Panc1 (cell line): ENCODE measurements around the gene USP32. TPM values are rescaled to one million over a fixed set of nuclear protein-coding genes. Genes with fewer than 3 reads are reported as not detected.

Experiments
- ATAC-seq: fragments of 200-7000 bp; cut with Tn5 transposase; 2 replicates; pipeline ENCODE4 v1.9.1; 2020; ENCODE audit warnings: mild to moderate bottlenecking, moderate library complexity
- BruUV-seq: library from RNA; stranded (reverse); fragments of 400-500 nt; replicated peaks from 2 replicates; lab custom pipeline; 2021; lab: Mats Ljungman, UMichigan
- CTCF ChIA-PET: fragments of 300-600 bp; sonication (Branson Sonifier 250); formaldehyde crosslinking; loops from one replicate; lab custom pipeline; 2022; ENCODE audit warnings: antibody characterized with exemption; lab: Charles Lee
- POLR2A ChIA-PET: fragments of 300-600 bp; sonication (Branson Sonifier 250); formaldehyde crosslinking; loops from one replicate; lab custom pipeline; 2022; ENCODE audit warnings: antibody characterized with exemption; lab: Charles Lee
- DNase-seq: peaks from one replicate; pipeline ENCODE4 v3.0.0-alpha.2; 2010; ENCODE audit warnings: low read depth, low spot score
- H3K27ac ChIP-seq: 2 replicates; pipeline ENCODE4 v1.5.1; 2011; ENCODE audit warnings: mild to moderate bottlenecking, low read length, inconsistent platforms
- H3K27me3 ChIP-seq: fragments of 200-500 bp; sonication (Bioruptor generic); 2 replicates; pipeline ENCODE4 v1.6.0; 2014; ENCODE audit warnings: low read length, inconsistent platforms; ENCODE audit not compliant: control insufficient read depth, insufficient read depth
- H3K36me3 ChIP-seq: fragments of 200-500 bp; sonication (Bioruptor generic); 2 replicates; pipeline ENCODE4 v1.5.1; 2014; ENCODE audit warnings: inconsistent platforms, mild to moderate bottlenecking, low read length, moderate library complexity; ENCODE audit not compliant: control insufficient read depth, insufficient read depth
- H3K4me1 ChIP-seq: 2 replicates; pipeline ENCODE4 v1.5.1; 2011; ENCODE audit warnings: inconsistent platforms, mild to moderate bottlenecking, low read length, moderate library complexity; ENCODE audit not compliant: control insufficient read depth, insufficient read depth
- H3K4me3 ChIP-seq, 2 experiments: 2 replicates each; pipeline ENCODE4 v1.5.1; 2011 to 2012; ENCODE audit warnings: low read depth in 2 of 2, low read length in 2 of 2, mild to moderate bottlenecking in 2 of 2, inconsistent platforms in 1 of 2, moderate library complexity in 1 of 2
- H3K9me3 ChIP-seq: fragments of 200-500 bp; sonication (Bioruptor generic); 2 replicates; pipeline ENCODE4 v1.5.1; 2014; ENCODE audit warnings: low read depth, mild to moderate bottlenecking, inconsistent platforms, low read length, moderate library complexity; ENCODE audit not compliant: control insufficient read depth, insufficient read depth
- POLR2AphosphoS5 ChIP-seq: IDR thresholded peaks from 2 replicates; pipeline ENCODE4 v1.6.1; 2012; ENCODE audit warnings: mild to moderate bottlenecking, low read depth, low read length, moderate library complexity
- REST ChIP-seq, 2 experiments: IDR thresholded peaks; 2 replicates each; pipeline ENCODE4 v1.6.1; 2011 to 2012; ENCODE audit warnings: low read depth in 2 of 2, control low read depth in 1 of 2, low read length in 1 of 2, mild to moderate bottlenecking in 1 of 2, moderate library complexity in 1 of 2; ENCODE audit not compliant: insufficient read depth in 1 of 2
- SIN3A ChIP-seq: IDR thresholded peaks from 2 replicates; pipeline ENCODE4 v1.6.1; 2012; ENCODE audit warnings: low read depth, mild to moderate bottlenecking, low read length, moderate library complexity, borderline replicate concordance; ENCODE audit not compliant: insufficient read depth
- TCF7L2 ChIP-seq: IDR thresholded peaks from 2 replicates; pipeline ENCODE4 v1.6.1; 2011; ENCODE audit warnings: mild to moderate bottlenecking, low read depth, low read length, inconsistent platforms
- in situ Hi-C: cut with HindIII; loops from 2 replicates; pipeline ENCODE4 v1.10.0; 2016; ENCODE audit warnings: low sequenced_read_pairs, low pct_unique_long_range_greater_than_20kb
- intact Hi-C: fragments of 100-400 bp; cut with micrococcal nuclease; formaldehyde crosslinking; loops from one replicate; pipeline ENCODE4 v1.10.0; 2022; ENCODE audit not compliant: unreplicated experiment
- total RNA-seq: library from RNA; stranded (reverse); gene quantifications from one replicate; pipeline ENCODE4 v1.2.1, GENCODE V29; 2021; ENCODE audit not compliant: unreplicated experiment
- TF ChIP-seq, protein P1 (sequence below): fragments of 450-650 bp; IDR thresholded peaks from 2 replicates; pipeline ENCODE4 v1.5.1; 2017; ENCODE audit warnings: mild to moderate bottlenecking

USP32 gene
- total RNA-seq, 1 experiment from 2014 or later = 45.5 TPM

GRCh38 chr17:60256174-60256573, 135.8 kb downstream of the USP32 start:
- DNase-seq (no peak), ATAC-seq (no peak)
- POLR2A ChIA-PET = no interaction called here
- no peaks in the 10 kb centered on the region for H3K4me1 ChIP-seq
- no TSS peak for BruUV-seq
- no peak overlapping the region for H3K27ac ChIP-seq
- intact Hi-C loops = no loop called here
- TF ChIP-seq POLR2AphosphoS5 = no peak
- no peak for TF ChIP-seq REST (IDR thresholded peaks at IDR 0.05; ENCODE audit: insufficient read depth in 1 of 2, low read depth in 2 of 2, low read length in 1 of 2)
- TF ChIP-seq SIN3A = no peak
- TF ChIP-seq TCF7L2 = no peak
- TF ChIP-seq, protein P1, sequence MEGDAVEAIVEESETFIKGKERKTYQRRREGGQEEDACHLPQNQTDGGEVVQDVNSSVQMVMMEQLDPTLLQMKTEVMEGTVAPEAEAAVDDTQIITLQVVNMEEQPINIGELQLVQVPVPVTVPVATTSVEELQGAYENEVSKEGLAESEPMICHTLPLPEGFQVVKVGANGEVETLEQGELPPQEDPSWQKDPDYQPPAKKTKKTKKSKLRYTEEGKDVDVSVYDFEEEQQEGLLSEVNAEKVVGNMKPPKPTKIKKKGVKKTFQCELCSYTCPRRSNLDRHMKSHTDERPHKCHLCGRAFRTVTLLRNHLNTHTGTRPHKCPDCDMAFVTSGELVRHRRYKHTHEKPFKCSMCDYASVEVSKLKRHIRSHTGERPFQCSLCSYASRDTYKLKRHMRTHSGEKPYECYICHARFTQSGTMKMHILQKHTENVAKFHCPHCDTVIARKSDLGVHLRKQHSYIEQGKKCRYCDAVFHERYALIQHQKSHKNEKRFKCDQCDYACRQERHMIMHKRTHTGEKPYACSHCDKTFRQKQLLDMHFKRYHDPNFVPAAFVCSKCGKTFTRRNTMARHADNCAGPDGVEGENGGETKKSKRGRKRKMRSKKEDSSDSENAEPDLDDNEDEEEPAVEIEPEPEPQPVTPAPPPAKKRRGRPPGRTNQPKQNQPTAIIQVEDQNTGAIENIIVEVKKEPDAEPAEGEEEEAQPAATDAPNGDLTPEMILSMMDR = no peak
- in situ Hi-C loops = no loop called here
- no peaks in the 10 kb centered on the region for H3K9me3 ChIP-seq
- H3K36me3 ChIP-seq = peaks cover 17% of the 10 kb centered on the region
- H3K27me3 ChIP-seq = no peaks in the 10 kb centered on the region
- no peak overlapping the region for H3K4me3 ChIP-seq
- CTCF ChIA-PET = no interaction called here

GRCh38 chr17:60253048-60253447, 138.9 kb downstream of the USP32 start:
- H3K9me3 ChIP-seq = no peaks in the 10 kb centered on the region; the same call in 1 of the 2 replicates
- BruUV-seq = no TSS peak
- H3K4me1 ChIP-seq = no peaks in the 10 kb centered on the region
- TF ChIP-seq, protein P1 = no peak
- TF ChIP-seq SIN3A (no peak), POLR2AphosphoS5 (no peak), TCF7L2 (no peak)
- ChIA-PET POLR2A (no interaction called here), CTCF (no interaction called here)
- DNase-seq = no peak
- in situ Hi-C loops (no loop called here), intact Hi-C loops (no loop called here)
- no peak overlapping the region for H3K27ac ChIP-seq
- H3K27me3 ChIP-seq = no peaks in the 10 kb centered on the region
- no peak overlapping the region for H3K4me3 ChIP-seq
- H3K36me3 ChIP-seq = peaks cover 20% of the 10 kb centered on the region
- no peak for ATAC-seq
